Endothelial cell of umbilical vein (primary cell): ENCODE measurements around the gene MYRFL. TPM values are rescaled to one million over a fixed set of nuclear protein-coding genes. Genes with fewer than 3 reads are reported as not detected.
"Not testable (repeated sequence)": the region's sequence is repeated elsewhere in the genome, so short reads cannot be mapped to it uniquely, and the experiment has no call there.

Source experiments
- BruUV-seq: library from RNA; stranded (reverse); fragments of 400-500 nt; replicated peaks from 2 replicates; lab custom pipeline; 2021; lab: Mats Ljungman, UMichigan
- CTCF ChIA-PET: fragments of 300-600, 350-600 bp; sonication (Branson Sonifier 250); formaldehyde crosslinking; loops from one replicate; lab custom pipeline; 2021; ENCODE audit warnings: antibody characterized with exemption, inconsistent platforms; lab: Charles Lee
- POLR2A ChIA-PET: fragments of 300-600, 350-600 bp; sonication (Branson Sonifier 250); formaldehyde crosslinking; loops from one replicate; lab custom pipeline; 2021; ENCODE audit warnings: antibody characterized with exemption, inconsistent platforms; lab: Charles Lee
- DNase-seq: peaks from one replicate; pipeline ENCODE4 v3.0.0-alpha.2; 2011; ENCODE audit warnings: low read depth, low spot score
- FAIRE-seq: peaks from 2 replicates; lab custom pipeline; 2011; peaks lifted over from hg19 to GRCh38; lab: Jason Lieb, UNC
- H2AFZ ChIP-seq: 2 replicates; pipeline ENCODE4 v1.6.0; 2012; ENCODE audit warnings: low read depth, low read length, control low read depth, inconsistent platforms
- H3K27ac ChIP-seq: 2 replicates; pipeline ENCODE4 v1.5.1; 2011; ENCODE audit warnings: low read depth, mild to moderate bottlenecking, control low read depth, low read length, moderate library complexity; ENCODE audit not compliant: insufficient read depth
- H3K27me3 ChIP-seq, 2 experiments: 2 replicates each; pipeline versions ENCODE4 v1.6.0 to v1.6.1; 2011; ENCODE audit warnings: low read length in 2 of 2, mixed read lengths in 1 of 2; ENCODE audit not compliant: control insufficient read depth in 2 of 2, insufficient read depth in 2 of 2
- H3K36me3 ChIP-seq, 2 experiments: 2 replicates in 1 of 2; 3 replicates in 1 of 2; pipeline ENCODE4 v1.5.1; 2011; ENCODE audit warnings: low read length in 2 of 2, mild to moderate bottlenecking in 1 of 2, moderate library complexity in 1 of 2; ENCODE audit not compliant: control insufficient read depth in 2 of 2, insufficient read depth in 2 of 2; ENCODE audit errors: extremely low read depth in 1 of 2
- H3K4me1 ChIP-seq: 3 replicates; pipeline ENCODE4 v1.5.1; 2011; ENCODE audit warnings: mild to moderate bottlenecking, low read length; ENCODE audit not compliant: control insufficient read depth, insufficient read depth; ENCODE audit errors: extremely low read depth
- H3K4me2 ChIP-seq: 2 replicates; pipeline ENCODE4 v1.6.1; 2011; ENCODE audit warnings: low read length, control low read depth, mixed read lengths; ENCODE audit not compliant: insufficient read depth
- H3K4me3 ChIP-seq, 3 experiments: fragments of 200-600 bp in 1 of 3; sonication (generic), shearing (Covaris generic) in 1 of 3; replicated peaks in 1 of 3; 2 replicates each; pipeline ENCODE4 v1.5.1; 2011 to 2016; ENCODE audit warnings: control low read depth in 3 of 3, low read length in 3 of 3, mild to moderate bottlenecking in 2 of 3, inconsistent platforms in 1 of 3, low read depth in 1 of 3, moderate library complexity in 1 of 3; ENCODE audit not compliant: insufficient read depth in 1 of 3
- H3K79me2 ChIP-seq: 2 replicates; pipeline ENCODE4 v1.6.0; 2012; ENCODE audit warnings: low read length, inconsistent platforms; ENCODE audit not compliant: control insufficient read depth, insufficient read depth
- H3K9ac ChIP-seq: replicated peaks from 2 replicates; pipeline ENCODE3; 2011; ENCODE audit warnings: low read length, control low read depth; ENCODE audit not compliant: insufficient read depth; ENCODE audit errors: extremely low read depth
- H3K9me1 ChIP-seq: replicated peaks from 3 replicates; pipeline ENCODE4 v1.6.0; 2011; ENCODE audit warnings: mild to moderate bottlenecking, low read length; ENCODE audit not compliant: control insufficient read depth, insufficient read depth; ENCODE audit errors: extremely low read depth
- H3K9me3 ChIP-seq: replicated peaks from 2 replicates; pipeline ENCODE4 v1.5.1; 2012; ENCODE audit warnings: low read length, inconsistent platforms; ENCODE audit not compliant: control insufficient read depth, insufficient read depth
- H4K20me1 ChIP-seq: replicated peaks from 2 replicates; pipeline ENCODE3; 2011; ENCODE audit warnings: mild to moderate bottlenecking, low read length; ENCODE audit not compliant: control insufficient read depth, insufficient read depth; ENCODE audit errors: extremely low read depth
- EZH2 ChIP-seq: IDR thresholded peaks from 2 replicates; pipeline ENCODE4 v1.6.1; 2012; ENCODE audit warnings: borderline replicate concordance, low read depth, mild to moderate bottlenecking, moderate library complexity, low read length, inconsistent platforms; ENCODE audit not compliant: severe bottlenecking
- FOS ChIP-seq: IDR thresholded peaks from 2 replicates; pipeline ENCODE4 v1.6.1; 2011; ENCODE audit warnings: mild to moderate bottlenecking, low read length, moderate library complexity, borderline replicate concordance; ENCODE audit not compliant: insufficient read depth
- GATA2 ChIP-seq: IDR thresholded peaks from 2 replicates; pipeline ENCODE4 v1.7.0; 2011; ENCODE audit warnings: low read depth, mild to moderate bottlenecking, moderate library complexity, mixed read lengths, low read length; ENCODE audit not compliant: insufficient read length, insufficient read depth
- JUN ChIP-seq: IDR thresholded peaks from 2 replicates; pipeline ENCODE4 v1.6.1; 2011; ENCODE audit warnings: borderline replicate concordance, low read depth; ENCODE audit not compliant: insufficient read length, insufficient read depth
- MYC ChIP-seq: IDR thresholded peaks from one replicate; pipeline ENCODE4 v1.6.1; 2011; ENCODE audit warnings: mild to moderate bottlenecking, low read depth, low read length
- POLR2A ChIP-seq: IDR thresholded peaks from 2 replicates; pipeline ENCODE4 v1.6.1; 2012; ENCODE audit warnings: low read depth, mild to moderate bottlenecking, control low read depth, low read length
- POLR2AphosphoS5 ChIP-seq: IDR thresholded peaks from 2 replicates; pipeline ENCODE4 v1.6.1; 2012; ENCODE audit warnings: low read depth, mild to moderate bottlenecking, control low read depth, low read length, moderate library complexity; ENCODE audit not compliant: insufficient read depth
- dilution Hi-C: fragments of 300-500 bp; cut with MboI; formaldehyde crosslinking; loops from one replicate; pipeline ENCODE4 v1.15.0; 2019; ENCODE audit warnings: low sequenced_read_pairs; ENCODE audit not compliant: extremely low pct_ligation_motif_present
- intact Hi-C: fragments of 100-400 bp; cut with micrococcal nuclease; formaldehyde crosslinking; loops from one replicate; pipeline ENCODE4 v1.10.0; 2022
- polyA plus RNA-seq, 4 experiments: library from polyadenylated mRNA; depleted of rRNA in 3 of 4; stranded (reverse) in 3 of 4; unstranded in 1 of 4; fragments of >200 nt; gene quantifications; 2 replicates each; pipeline versions ENCODE4 v1.2.1 to v1.2.3, GENCODE V29; 2011 to 2012; ENCODE audit warnings: missing spikeins in 1 of 4
- total RNA-seq: library from RNA; stranded (reverse); gene quantifications from 2 replicates; pipeline ENCODE4 v1.2.3, GENCODE V29; 2021
- TF ChIP-seq, protein P1 (sequence below): IDR thresholded peaks from 2 replicates; pipeline ENCODE4 v1.6.1; 2011; ENCODE audit not compliant: insufficient read depth, insufficient read length
- TF ChIP-seq, protein P2 (sequence below), 2 donors: IDR thresholded peaks; 1 replicate in 1 of 2; 2 replicates in 1 of 2; pipeline ENCODE4 v1.5.1; 2011; ENCODE audit warnings: low read length in 2 of 2, mild to moderate bottlenecking in 2 of 2, moderate library complexity in 2 of 2, control low read depth in 1 of 2, inconsistent platforms in 1 of 2, low read depth in 1 of 2; ENCODE audit not compliant: insufficient read depth in 1 of 2; ENCODE audit errors: extremely low read depth in 1 of 2

Gene MYRFL
- total and polyA plus RNA-seq, 2 donors (not counting 3 experiments of a cell fraction or from before 2014, with no cell fraction given), result not detected

DNA sequence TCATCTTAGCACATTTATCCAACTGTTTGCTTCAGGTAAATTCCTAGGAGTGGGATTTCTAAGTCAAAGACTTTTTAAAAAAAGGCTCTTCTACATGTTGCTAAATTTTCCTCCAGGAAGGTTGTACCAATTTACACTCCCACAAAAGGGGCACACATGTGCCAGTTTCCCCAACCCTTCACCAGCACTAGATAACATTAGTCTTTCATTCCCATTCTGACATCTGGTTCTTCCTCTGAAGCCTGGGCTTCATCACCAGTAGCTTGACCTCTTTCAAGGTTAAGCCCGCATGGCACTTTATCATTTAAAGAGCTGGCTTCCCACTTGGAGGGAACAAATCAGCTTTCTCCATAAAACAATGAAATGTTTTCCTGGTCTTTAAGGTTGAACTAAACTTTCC, 168.4 kb downstream of the MYRFL start:
- no peaks in the 10 kb centered on the region for H3K9me3 ChIP-seq
- no peaks in the 10 kb centered on the region for H3K9me1 ChIP-seq
- no peak overlapping the region for H3K27ac ChIP-seq
- TF ChIP-seq, protein P1, sequence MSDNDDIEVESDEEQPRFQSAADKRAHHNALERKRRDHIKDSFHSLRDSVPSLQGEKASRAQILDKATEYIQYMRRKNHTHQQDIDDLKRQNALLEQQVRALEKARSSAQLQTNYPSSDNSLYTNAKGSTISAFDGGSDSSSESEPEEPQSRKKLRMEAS, result no peak
- TF ChIP-seq JUN (no peak), EZH2 (no peak), POLR2A (no peak), FOS (no peak), MYC (no peak), GATA2 (no peak), POLR2AphosphoS5 (no peak)
- TF ChIP-seq, protein P2, sequence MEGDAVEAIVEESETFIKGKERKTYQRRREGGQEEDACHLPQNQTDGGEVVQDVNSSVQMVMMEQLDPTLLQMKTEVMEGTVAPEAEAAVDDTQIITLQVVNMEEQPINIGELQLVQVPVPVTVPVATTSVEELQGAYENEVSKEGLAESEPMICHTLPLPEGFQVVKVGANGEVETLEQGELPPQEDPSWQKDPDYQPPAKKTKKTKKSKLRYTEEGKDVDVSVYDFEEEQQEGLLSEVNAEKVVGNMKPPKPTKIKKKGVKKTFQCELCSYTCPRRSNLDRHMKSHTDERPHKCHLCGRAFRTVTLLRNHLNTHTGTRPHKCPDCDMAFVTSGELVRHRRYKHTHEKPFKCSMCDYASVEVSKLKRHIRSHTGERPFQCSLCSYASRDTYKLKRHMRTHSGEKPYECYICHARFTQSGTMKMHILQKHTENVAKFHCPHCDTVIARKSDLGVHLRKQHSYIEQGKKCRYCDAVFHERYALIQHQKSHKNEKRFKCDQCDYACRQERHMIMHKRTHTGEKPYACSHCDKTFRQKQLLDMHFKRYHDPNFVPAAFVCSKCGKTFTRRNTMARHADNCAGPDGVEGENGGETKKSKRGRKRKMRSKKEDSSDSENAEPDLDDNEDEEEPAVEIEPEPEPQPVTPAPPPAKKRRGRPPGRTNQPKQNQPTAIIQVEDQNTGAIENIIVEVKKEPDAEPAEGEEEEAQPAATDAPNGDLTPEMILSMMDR (IDR thresholded peaks at IDR 0.05; ENCODE audit: extremely low read depth in 1 of 2, insufficient read depth in 1 of 2, low read depth in 1 of 2, low read length in 2 of 2), result no peak
- H3K9ac ChIP-seq, result no peak overlapping the region
- H3K36me3 ChIP-seq, result no peaks in the 10 kb centered on the region
- no peak overlapping the region for H3K4me3 ChIP-seq
- no peak overlapping the region for H2AFZ ChIP-seq
- H4K20me1 ChIP-seq, result no peaks in the 10 kb centered on the region
- H3K27me3 ChIP-seq, result no peaks in the 10 kb centered on the region
- peaks cover 7% of the 10 kb centered on the region for H3K4me1 ChIP-seq
- ChIA-PET POLR2A (no interaction called here), CTCF (interaction anchor here (0.8 to 1.1 kb wide), 2 partner anchors 37 to 93 kb away, joined by 3 read pairs; no protein-coding TSS in a partner anchor)
- DNase-seq, result no peak
- H3K79me2 ChIP-seq, result no peaks in the 10 kb centered on the region
- intact Hi-C loops (no loop called here), dilution Hi-C loops (no loop called here)
- BruUV-seq, result no TSS peak
- FAIRE-seq, result no peak
- H3K4me2 ChIP-seq, result no peak overlapping the region

DNA sequence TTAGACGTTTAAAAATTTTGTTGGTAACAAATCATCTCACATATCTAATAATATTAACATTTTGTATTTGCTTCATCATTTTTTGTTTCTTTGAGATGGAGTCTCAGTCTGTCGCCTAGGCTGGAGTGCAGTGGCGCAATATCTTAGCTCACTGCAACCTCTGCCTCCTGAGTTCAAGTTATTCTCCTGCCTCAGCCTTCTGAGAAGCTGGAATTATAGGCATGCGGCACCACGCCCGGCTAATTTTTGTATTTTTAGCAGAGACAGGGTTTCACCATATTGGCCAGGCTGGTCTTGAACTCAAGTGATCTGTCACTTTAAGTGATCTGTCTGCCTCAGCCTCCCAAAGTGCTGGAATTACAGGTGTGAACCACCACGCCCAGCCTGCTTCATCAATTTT, 169.1 kb downstream of the MYRFL start:
- CTCF ChIA-PET, result interaction anchor here (0.5 to 1.1 kb wide), 3 partner anchors 36 to 1247 kb away, joined by 3 read pairs; no protein-coding TSS in a partner anchor
- H3K4me2 ChIP-seq, H3K27me3 ChIP-seq, H3K9me3 ChIP-seq, H3K27ac ChIP-seq, H3K9ac ChIP-seq, BruUV-seq, dilution Hi-C loops, H3K79me2 ChIP-seq, POLR2A ChIA-PET, H3K4me1 ChIP-seq, DNase-seq, intact Hi-C loops, FAIRE-seq, H4K20me1 ChIP-seq, H3K36me3 ChIP-seq, H3K4me3 ChIP-seq, H3K9me1 ChIP-seq, H2AFZ ChIP-seq: not testable (repeated sequence)
